ENCODE results near the gene GGNBP2. TPM values are rescaled to one million over a fixed set of nuclear protein-coding genes. Genes with fewer than 3 reads are reported as not detected.
"Not testable (repeated sequence)": the region's sequence is repeated elsewhere in the genome, so short reads cannot be mapped to it uniquely, and the experiment has no call there.

Gene GGNBP2
- total RNA-seq, 1 experiment from 2014 or later = 57.2 TPM

- no peak for DNase-seq (ENCODE audit: low read depth, low spot score)
- no peak for ATAC-seq
- CTCF ChIA-PET = no interaction called here
- TF ChIP-seq CTCF (IDR thresholded peaks at IDR 0.05) (no peak), SIN3A (IDR thresholded peaks at IDR 0.05; ENCODE audit: borderline replicate concordance, insufficient read depth, low read depth, low read length) (no peak), REST (IDR thresholded peaks at IDR 0.05; ENCODE audit: insufficient read depth in 1 of 2, low read depth in 2 of 2, low read length in 1 of 2) (no peak), POLR2AphosphoS5 (IDR thresholded peaks at IDR 0.05; ENCODE audit: low read depth, low read length) (no peak), TCF7L2 (IDR thresholded peaks at IDR 0.05; ENCODE audit: low read depth, low read length) (no peak)
- H3K27ac ChIP-seq (ENCODE audit: low read length) = no peak overlapping the region
- H3K9me3 ChIP-seq (ENCODE audit: control insufficient read depth, insufficient read depth, low read depth, low read length) = no peaks in the 10 kb centered on the region
- POLR2A ChIA-PET = no interaction called here
- no peaks in the 10 kb centered on the region for H3K27me3 ChIP-seq (ENCODE audit: control insufficient read depth, insufficient read depth, low read length)
- no peaks in the 10 kb centered on the region for H3K36me3 ChIP-seq (ENCODE audit: control insufficient read depth, insufficient read depth, low read length)
- no peak overlapping the region for H3K4me3 ChIP-seq (ENCODE audit: low read depth in 2 of 2, low read length in 2 of 2)
- no peaks in the 10 kb centered on the region for H3K4me1 ChIP-seq (ENCODE audit: control insufficient read depth, insufficient read depth, low read length)
- in situ Hi-C loops (cut with HindIII; ENCODE audit: low pct_unique_long_range_greater_than_20kb, low sequenced_read_pairs) = no loop called here
- no TSS peak for BruUV-seq (replicated peaks)
- intact Hi-C loops (cut with micrococcal nuclease; ENCODE audit: unreplicated experiment) = no loop called here
Observed at GRCh38 chr17:36507266-36507665, 37.5 kb upstream of the GGNBP2 start.

- H3K27ac ChIP-seq (ENCODE audit: low read length); CTCF ChIA-PET; intact Hi-C loops (cut with micrococcal nuclease; ENCODE audit: unreplicated experiment); in situ Hi-C loops (cut with HindIII; ENCODE audit: low pct_unique_long_range_greater_than_20kb, low sequenced_read_pairs); H3K9me3 ChIP-seq (ENCODE audit: control insufficient read depth, insufficient read depth, low read depth, low read length); DNase-seq (ENCODE audit: low read depth, low spot score); BruUV-seq (replicated peaks); H3K4me1 ChIP-seq (ENCODE audit: control insufficient read depth, insufficient read depth, low read length); ATAC-seq; H3K36me3 ChIP-seq (ENCODE audit: control insufficient read depth, insufficient read depth, low read length); H3K4me3 ChIP-seq (ENCODE audit: low read depth in 2 of 2, low read length in 2 of 2); H3K27me3 ChIP-seq (ENCODE audit: control insufficient read depth, insufficient read depth, low read length); POLR2A ChIA-PET: not testable (repeated sequence)
Observed at GRCh38 chr17:36508439-36508838, 36.3 kb upstream of the GGNBP2 start.

GRCh38 chr17:36509272-36509985, 35.3 kb upstream of the GGNBP2 start:
- CTCF ChIA-PET = no interaction called here

More at GRCh38 chr17:36509272-36509985, 35.3 kb upstream of the GGNBP2 start:
- no peaks in the 10 kb centered on the region for H3K36me3 ChIP-seq (ENCODE audit: control insufficient read depth, insufficient read depth, low read length)
- no peaks in the 10 kb centered on the region for H3K9me3 ChIP-seq (ENCODE audit: control insufficient read depth, insufficient read depth, low read depth, low read length)
- POLR2A ChIA-PET = no interaction called here
- no peak for ATAC-seq
- H3K27ac ChIP-seq (ENCODE audit: low read length) = no peak overlapping the region
- H3K4me1 ChIP-seq (ENCODE audit: control insufficient read depth, insufficient read depth, low read length) = no peaks in the 10 kb centered on the region
- H3K4me3 ChIP-seq (ENCODE audit: low read depth in 2 of 2, low read length in 2 of 2) = no peak overlapping the region
- BruUV-seq (replicated peaks) = no TSS peak
- no peak for TF ChIP-seq POLR2AphosphoS5 (IDR thresholded peaks at IDR 0.05; ENCODE audit: low read depth, low read length)
- TF ChIP-seq CTCF (IDR thresholded peaks at IDR 0.05) = no peak
- no peak for TF ChIP-seq REST (IDR thresholded peaks at IDR 0.05; ENCODE audit: insufficient read depth in 1 of 2, low read depth in 2 of 2, low read length in 1 of 2)
- no peak for TF ChIP-seq SIN3A (IDR thresholded peaks at IDR 0.05; ENCODE audit: borderline replicate concordance, insufficient read depth, low read depth, low read length)
- no peak for TF ChIP-seq TCF7L2 (IDR thresholded peaks at IDR 0.05; ENCODE audit: low read depth, low read length)
- no peaks in the 10 kb centered on the region for H3K27me3 ChIP-seq (ENCODE audit: control insufficient read depth, insufficient read depth, low read length)
- intact Hi-C loops (cut with micrococcal nuclease; ENCODE audit: unreplicated experiment) = no loop called here
- no peak for DNase-seq (ENCODE audit: low read depth, low spot score)
- in situ Hi-C loops (cut with HindIII; ENCODE audit: low pct_unique_long_range_greater_than_20kb, low sequenced_read_pairs) = no loop called here

All from Panc1 (cell line).